GM13977 (cell line): Measurements from ENCODE around the gene YEATS2.

ENCODE experiments used
- DNase-seq: peaks from one replicate; pipeline ENCODE4 v3.0.0; 2012; ENCODE audit warnings: low spot score
- in situ Hi-C: fragments of 300-500 bp; cut with MboI; formaldehyde crosslinking; loops from one replicate; pipeline ENCODE4 v1.12.0; 2022; ENCODE audit warnings: low sequenced_read_pairs, low pct_unique_long_range_greater_than_20kb, mixed read lengths, inconsistent platforms; ENCODE audit not compliant: unreplicated experiment
- TF ChIP-seq, protein P1 (sequence below): IDR thresholded peaks from 2 replicates; pipeline ENCODE4 v1.5.1; 2012; ENCODE audit warnings: mild to moderate bottlenecking, control low read depth; ENCODE audit not compliant: insufficient read depth; ENCODE audit errors: extremely low read depth, missing control alignments

Gene YEATS2

DNA sequence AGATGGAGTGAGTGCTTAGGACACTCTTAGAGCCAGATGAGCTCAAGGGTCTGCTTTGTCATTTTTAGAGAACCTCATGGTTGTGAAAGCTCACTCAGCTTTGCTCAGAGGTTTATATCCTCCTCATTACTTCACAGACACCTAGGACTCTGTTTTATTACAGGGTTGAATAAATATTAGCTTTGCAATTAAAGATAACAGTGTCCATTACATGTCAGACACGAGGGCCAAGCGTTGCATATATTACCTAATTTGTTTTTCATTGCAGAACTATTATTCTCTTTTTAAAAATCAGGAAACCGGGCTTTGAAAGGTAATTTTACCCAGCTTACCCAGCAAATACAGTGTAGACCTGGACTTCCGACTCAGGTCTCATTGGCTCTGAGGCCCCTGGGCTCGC, 111.7 kb downstream of the YEATS2 start:
- TF ChIP-seq, protein P1, sequence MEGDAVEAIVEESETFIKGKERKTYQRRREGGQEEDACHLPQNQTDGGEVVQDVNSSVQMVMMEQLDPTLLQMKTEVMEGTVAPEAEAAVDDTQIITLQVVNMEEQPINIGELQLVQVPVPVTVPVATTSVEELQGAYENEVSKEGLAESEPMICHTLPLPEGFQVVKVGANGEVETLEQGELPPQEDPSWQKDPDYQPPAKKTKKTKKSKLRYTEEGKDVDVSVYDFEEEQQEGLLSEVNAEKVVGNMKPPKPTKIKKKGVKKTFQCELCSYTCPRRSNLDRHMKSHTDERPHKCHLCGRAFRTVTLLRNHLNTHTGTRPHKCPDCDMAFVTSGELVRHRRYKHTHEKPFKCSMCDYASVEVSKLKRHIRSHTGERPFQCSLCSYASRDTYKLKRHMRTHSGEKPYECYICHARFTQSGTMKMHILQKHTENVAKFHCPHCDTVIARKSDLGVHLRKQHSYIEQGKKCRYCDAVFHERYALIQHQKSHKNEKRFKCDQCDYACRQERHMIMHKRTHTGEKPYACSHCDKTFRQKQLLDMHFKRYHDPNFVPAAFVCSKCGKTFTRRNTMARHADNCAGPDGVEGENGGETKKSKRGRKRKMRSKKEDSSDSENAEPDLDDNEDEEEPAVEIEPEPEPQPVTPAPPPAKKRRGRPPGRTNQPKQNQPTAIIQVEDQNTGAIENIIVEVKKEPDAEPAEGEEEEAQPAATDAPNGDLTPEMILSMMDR = no peak
- in situ Hi-C loops = no loop called here
- DNase-seq = no peak

DNA sequence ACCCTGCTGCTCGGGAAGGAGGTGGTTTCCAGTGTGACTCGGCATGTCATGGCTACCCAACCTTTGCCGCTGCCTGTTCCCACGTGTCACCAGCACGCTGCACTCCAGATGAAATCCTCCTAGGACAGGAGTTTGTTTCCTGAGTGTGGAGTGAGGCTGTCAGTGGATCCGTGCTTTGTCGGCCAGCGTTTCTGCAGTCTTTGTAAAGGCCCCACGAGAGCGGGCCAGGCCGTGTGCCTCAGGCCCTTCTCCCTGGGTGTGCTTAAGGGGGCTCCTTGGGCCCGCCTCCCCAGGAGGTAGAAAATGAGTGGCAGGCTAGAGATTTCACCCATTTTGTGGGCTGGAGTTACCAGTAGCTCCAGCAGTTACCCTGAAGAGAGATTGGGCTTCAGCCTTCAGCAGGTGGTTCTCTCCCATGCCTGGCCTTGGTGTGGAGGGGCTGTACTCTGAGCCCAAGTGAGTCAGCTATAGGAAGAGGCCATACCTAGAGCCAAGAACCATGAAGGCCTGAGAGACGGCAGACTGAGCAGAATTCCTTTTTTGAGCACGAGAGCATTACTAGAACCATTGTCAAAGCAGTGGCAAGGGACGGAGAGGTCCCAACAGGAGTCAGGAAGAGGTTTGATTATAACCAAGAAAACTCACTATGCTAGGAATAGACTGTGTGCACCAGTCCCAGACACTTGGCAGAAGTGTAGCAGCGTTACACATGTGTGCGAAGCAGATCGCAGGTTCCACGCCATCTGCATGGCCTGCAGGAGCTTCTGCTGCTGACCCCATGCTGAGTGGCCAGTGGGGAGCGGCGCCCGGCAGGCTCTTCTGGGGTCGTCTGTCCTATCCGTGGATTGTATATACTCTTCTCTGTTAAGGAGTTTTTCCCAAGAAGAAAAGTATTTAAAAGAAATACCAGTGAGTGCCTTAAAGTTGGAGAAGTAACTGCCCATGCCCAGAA, 113.3 kb downstream of the YEATS2 start:
- DNase-seq = no peak
- TF ChIP-seq, protein P1 = no peak
- in situ Hi-C loops = no loop called here

DNA sequence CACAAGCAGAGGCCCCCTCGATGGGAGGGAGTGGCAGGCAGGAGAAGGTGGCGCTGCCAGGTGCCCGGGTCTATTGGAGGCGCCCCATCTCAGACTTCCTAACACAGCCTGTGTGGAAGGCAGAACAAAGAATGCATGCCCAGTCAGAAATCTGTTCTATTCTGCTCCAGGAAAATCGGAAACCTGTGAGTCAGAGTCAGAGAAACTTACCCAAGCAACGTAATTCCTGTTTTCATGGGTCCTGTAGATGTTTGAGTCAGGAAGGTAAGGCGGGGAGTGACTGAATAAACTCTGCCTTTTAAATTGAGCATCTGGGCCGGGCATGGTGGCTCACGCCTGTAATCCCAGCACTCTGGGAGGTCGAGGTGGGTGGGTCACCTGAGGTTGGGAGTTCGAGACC, 114.0 kb downstream of the YEATS2 start:
- in situ Hi-C loops = no loop called here
- TF ChIP-seq, protein P1 = no peak

DNA sequence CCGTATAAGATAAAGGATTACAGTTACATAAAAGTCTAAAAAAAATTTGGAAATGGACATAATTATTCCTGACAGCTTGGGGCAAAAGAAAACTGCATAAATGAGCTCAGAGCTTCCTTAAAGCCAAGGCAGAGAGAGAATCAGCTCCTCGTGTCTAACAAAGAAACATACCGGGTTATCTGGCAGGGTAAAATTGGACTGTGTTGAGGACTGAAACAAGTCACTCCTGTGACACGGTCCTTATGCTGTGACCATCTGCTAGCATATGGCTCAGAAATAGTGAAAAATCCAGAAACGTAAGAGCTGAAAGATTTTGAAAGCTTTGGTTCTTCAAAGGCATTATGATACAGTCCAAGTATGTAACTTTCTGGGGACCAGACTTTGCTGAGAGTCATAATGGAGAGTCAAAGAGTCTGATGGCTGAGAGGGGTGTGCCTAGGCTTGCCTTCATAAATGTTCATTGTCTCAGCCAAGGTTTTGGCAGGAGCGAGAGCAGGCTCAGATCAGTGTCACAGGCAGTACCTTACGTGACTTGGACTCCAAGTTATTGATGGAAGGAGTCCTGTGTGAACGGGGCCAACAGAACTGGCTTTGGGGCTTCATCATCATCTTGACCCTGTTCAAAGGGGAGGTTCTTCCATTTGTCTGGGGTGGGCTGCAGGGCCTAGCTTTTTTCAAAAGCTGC, 115.3 kb downstream of the YEATS2 start:
- TF ChIP-seq, protein P1 = no peak
- no peak for DNase-seq
- in situ Hi-C loops = no loop called here

More for the DNA sequence above, 114.0 kb downstream of the YEATS2 start:
- no peak for DNase-seq

DNA sequence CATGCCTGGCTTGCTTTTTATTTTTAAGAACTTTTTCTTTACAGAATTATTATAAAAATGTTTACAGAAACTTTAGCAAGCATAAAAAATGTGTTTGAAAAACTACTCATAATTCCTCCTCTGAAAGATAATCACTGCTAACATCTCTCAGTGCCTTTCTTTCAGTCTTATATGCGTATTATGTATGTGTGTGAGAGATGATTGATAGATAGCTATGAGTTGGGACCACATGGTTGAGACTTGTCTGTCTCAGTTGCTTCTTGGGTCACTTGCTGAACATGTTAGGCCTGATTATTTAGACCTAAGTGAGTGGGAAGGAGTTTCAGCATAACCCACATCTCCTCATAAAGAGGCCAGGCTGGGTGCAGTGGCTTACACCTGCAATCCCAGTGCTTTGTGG, 116.6 kb downstream of the YEATS2 start:
- in situ Hi-C loops = no loop called here
- TF ChIP-seq, protein P1 = no peak
- no peak for DNase-seq

DNA sequence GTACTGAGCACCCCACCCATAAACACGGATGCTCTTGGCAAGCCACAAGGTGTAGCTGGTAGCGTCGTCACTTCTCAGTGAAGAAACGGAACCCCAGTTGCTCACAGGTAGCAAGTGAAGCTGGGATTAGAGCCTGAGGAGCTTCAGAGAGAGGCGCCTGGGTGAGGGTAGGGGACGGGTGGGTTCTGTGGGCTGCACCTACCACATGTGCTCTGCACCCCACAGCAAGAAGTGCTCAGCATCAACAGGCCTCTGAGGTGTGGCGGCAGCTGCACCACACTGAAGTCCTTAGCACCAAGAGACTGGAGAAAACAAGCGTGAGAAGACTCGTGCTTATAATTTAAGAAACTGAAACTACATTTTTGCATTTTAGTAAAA, 118.0 kb downstream of the YEATS2 start:
- TF ChIP-seq, protein P1 = no peak
- in situ Hi-C loops = no loop called here
- no peak for DNase-seq
